Measurements from ENCODE around the gene IRF5. TPM values are rescaled to one million over a fixed set of nuclear protein-coding genes. Genes with fewer than 3 reads are reported as not detected.

IRF5 gene
- total RNA-seq, 1 donor from 2014 or later = 1.6 TPM

Other genes starting within 250 kb of the IRF5 start
- 326 TPM for gene CALU, start 198.6 kb upstream of the IRF5 start, total RNA-seq
- not detected for gene OPN1SW, start 162.1 kb upstream of the IRF5 start, total RNA-seq
- 14.5 TPM for gene CCDC136, start 146.0 kb upstream of the IRF5 start, total RNA-seq
- gene FLNC, start 107.5 kb upstream of the IRF5 start, total RNA-seq = 1,261 TPM
- gene ATP6V1F, start 75.1 kb upstream of the IRF5 start, total RNA-seq = 80.0 TPM
- gene KCP, start 27.2 kb upstream of the IRF5 start, total RNA-seq = 0.35 TPM
- gene TNPO3, start 117.2 kb downstream of the IRF5 start, total RNA-seq = 27.7 TPM
- gene TSPAN33, start 206.8 kb downstream of the IRF5 start, total RNA-seq = 9.9 TPM